ENCODE results near the gene NME2.

NME2 gene

GRCh38 chr17:51200295-51200694 lies 34.1 kb downstream of the NME2 start:
- DNase-seq (ENCODE audit: insufficient read length, low spot score) (no peak), FAIRE-seq (no peak)

- FAIRE-seq (no peak), DNase-seq (ENCODE audit: insufficient read length, low spot score) (no peak)
Measured at GRCh38 chr17:51200846-51201245, 34.6 kb downstream of the NME2 start.

GRCh38 chr17:51203838-51204237 lies 37.6 kb downstream of the NME2 start:
- FAIRE-seq (no peak), DNase-seq (ENCODE audit: insufficient read length, low spot score) (no peak)

GRCh38 chr17:51214920-51215319 lies 48.7 kb downstream of the NME2 start:
- FAIRE-seq (no peak), DNase-seq (ENCODE audit: insufficient read length, low spot score) (no peak)

DNA sequence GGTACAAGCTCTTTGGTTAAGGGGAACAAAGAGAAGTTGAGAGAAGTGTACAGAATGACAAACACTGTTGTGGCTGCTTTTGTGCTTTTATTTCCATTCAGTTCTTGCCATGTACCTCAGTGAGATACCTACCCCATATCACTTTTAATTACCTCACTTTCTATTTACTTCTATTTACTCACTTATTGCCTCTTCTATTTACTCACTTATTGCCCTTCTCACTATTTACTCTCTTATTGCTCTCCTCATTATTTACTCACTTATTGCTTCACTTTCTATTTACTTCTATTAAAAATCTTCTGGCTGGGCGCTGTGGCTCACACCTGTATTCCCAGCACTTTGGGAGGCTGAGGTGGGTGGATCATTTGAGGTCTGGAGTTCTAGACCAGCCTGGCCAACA lies 51.7 kb downstream of the NME2 start:
- no peak for DNase-seq (ENCODE audit: insufficient read length, low spot score)

GRCh38 chr17:51221322-51221721 lies 55.1 kb downstream of the NME2 start:
- FAIRE-seq, result no peak

More for the DNA sequence above, 51.7 kb downstream of the NME2 start:
- no peak for FAIRE-seq

More at GRCh38 chr17:51221322-51221721, 55.1 kb downstream of the NME2 start:
- DNase-seq (ENCODE audit: insufficient read length, low spot score), result no peak
